ENCODE results near the gene NAXD.

DNA sequence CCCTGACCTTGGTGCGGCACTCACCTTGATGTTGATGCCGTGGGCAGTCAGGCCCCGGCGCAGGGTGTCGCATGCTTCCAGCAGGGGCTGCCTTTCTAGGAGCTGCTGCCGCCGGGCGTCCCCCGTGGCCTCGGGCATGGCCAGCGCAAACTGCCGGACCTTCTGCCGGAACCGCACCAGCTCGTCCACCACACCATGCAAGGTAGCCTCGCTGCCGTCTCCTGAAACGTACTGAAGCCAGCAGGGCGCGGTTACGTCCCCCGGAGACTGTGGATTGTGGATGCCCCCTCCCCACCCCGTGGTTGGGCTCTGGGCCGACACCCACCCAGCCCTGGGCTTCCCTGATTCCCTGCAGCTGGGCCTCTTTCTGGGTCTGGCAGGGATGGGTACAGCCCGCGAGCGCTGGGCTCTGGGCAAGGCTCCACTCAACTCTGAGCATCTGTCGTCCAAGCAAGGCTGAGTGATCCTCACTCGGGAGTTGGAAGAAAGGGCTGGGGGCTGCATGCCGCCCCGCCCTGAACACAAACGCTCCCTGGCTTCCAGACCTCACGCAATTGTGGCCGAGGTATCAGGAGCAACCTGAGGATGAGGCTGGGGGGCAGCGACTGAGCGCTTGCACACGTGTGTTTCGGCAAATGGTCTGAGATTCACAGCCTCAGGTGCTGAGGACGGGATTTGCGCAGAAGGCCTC lies 27.1 kb downstream of the NAXD start:
- TF ChIP-seq, protein P1, sequence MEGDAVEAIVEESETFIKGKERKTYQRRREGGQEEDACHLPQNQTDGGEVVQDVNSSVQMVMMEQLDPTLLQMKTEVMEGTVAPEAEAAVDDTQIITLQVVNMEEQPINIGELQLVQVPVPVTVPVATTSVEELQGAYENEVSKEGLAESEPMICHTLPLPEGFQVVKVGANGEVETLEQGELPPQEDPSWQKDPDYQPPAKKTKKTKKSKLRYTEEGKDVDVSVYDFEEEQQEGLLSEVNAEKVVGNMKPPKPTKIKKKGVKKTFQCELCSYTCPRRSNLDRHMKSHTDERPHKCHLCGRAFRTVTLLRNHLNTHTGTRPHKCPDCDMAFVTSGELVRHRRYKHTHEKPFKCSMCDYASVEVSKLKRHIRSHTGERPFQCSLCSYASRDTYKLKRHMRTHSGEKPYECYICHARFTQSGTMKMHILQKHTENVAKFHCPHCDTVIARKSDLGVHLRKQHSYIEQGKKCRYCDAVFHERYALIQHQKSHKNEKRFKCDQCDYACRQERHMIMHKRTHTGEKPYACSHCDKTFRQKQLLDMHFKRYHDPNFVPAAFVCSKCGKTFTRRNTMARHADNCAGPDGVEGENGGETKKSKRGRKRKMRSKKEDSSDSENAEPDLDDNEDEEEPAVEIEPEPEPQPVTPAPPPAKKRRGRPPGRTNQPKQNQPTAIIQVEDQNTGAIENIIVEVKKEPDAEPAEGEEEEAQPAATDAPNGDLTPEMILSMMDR (IDR thresholded peaks at IDR 0.05): no peak
- no peak for TF ChIP-seq POLR2A (IDR thresholded peaks at IDR 0.05)

Data from body of pancreas (tissue), 4 donors.